ENCODE data around the gene TTLL11. TPM values are rescaled to one million over a fixed set of nuclear protein-coding genes. Genes with fewer than 3 reads are reported as not detected.

Gene TTLL11
- total RNA-seq, 2 experiments from 2014 or later, result 0.56 to 1.4 TPM

GRCh38 chr9:121827251-121827967 is 265.7 kb downstream of the TTLL11 start:
- DNase-seq (no peak), ATAC-seq (no peak)
- TF ChIP-seq, protein P1, sequence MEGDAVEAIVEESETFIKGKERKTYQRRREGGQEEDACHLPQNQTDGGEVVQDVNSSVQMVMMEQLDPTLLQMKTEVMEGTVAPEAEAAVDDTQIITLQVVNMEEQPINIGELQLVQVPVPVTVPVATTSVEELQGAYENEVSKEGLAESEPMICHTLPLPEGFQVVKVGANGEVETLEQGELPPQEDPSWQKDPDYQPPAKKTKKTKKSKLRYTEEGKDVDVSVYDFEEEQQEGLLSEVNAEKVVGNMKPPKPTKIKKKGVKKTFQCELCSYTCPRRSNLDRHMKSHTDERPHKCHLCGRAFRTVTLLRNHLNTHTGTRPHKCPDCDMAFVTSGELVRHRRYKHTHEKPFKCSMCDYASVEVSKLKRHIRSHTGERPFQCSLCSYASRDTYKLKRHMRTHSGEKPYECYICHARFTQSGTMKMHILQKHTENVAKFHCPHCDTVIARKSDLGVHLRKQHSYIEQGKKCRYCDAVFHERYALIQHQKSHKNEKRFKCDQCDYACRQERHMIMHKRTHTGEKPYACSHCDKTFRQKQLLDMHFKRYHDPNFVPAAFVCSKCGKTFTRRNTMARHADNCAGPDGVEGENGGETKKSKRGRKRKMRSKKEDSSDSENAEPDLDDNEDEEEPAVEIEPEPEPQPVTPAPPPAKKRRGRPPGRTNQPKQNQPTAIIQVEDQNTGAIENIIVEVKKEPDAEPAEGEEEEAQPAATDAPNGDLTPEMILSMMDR (IDR thresholded peaks at IDR 0.05), result no peak
- no peaks in the 10 kb centered on the region for H3K9me3 Mint-ChIP-seq
- H3K4me1 Mint-ChIP-seq (ENCODE audit: low read depth), result no peaks in the 10 kb centered on the region
- H3K27me3 Mint-ChIP-seq, result no peaks in the 10 kb centered on the region
- H3K27ac Mint-ChIP-seq, result no peak overlapping the region
- intact Hi-C loops (cut with micrococcal nuclease), result no loop called here
- ChIA-PET POLR2A (no interaction called here), CTCF (no interaction called here)
- H3K36me3 Mint-ChIP-seq (ENCODE audit: low read depth), result no peaks in the 10 kb centered on the region
- no peak overlapping the region for H3K4me3 Mint-ChIP-seq

- intact Hi-C loops (cut with micrococcal nuclease), result no loop called here
These were observed 266.4 kb downstream of the TTLL11 start for GRCh38 chr9:121826711-121827110.

GRCh38 chr9:121825031-121825691 is 267.9 kb downstream of the TTLL11 start:
- ChIA-PET POLR2A (no interaction called here), CTCF (no interaction called here)
- Mint-ChIP-seq H3K27me3 (no peaks in the 10 kb centered on the region), H3K4me3 (no peak overlapping the region), H3K4me1 (ENCODE audit: low read depth) (peaks cover 5% of the 10 kb centered on the region), H3K36me3 (ENCODE audit: low read depth) (no peaks in the 10 kb centered on the region), H3K9me3 (no peaks in the 10 kb centered on the region), H3K27ac (no peak overlapping the region)
- TF ChIP-seq, protein P1 (IDR thresholded peaks at IDR 0.05), result no peak
- DNase-seq, result no peak
- intact Hi-C loops (cut with micrococcal nuclease), result no loop called here
- no peak for ATAC-seq

More at GRCh38 chr9:121826711-121827110, 266.4 kb downstream of the TTLL11 start:
- ChIA-PET CTCF (no interaction called here), POLR2A (no interaction called here)
- TF ChIP-seq, protein P1 (IDR thresholded peaks at IDR 0.05), result no peak
- H3K27ac Mint-ChIP-seq, result no peak overlapping the region
- no peak for ATAC-seq
- H3K36me3 Mint-ChIP-seq (ENCODE audit: low read depth), result no peaks in the 10 kb centered on the region
- H3K9me3 Mint-ChIP-seq, result no peaks in the 10 kb centered on the region
- DNase-seq, result no peak
- no peak overlapping the region for H3K4me3 Mint-ChIP-seq
- peaks cover 5% of the 10 kb centered on the region for H3K4me1 Mint-ChIP-seq (ENCODE audit: low read depth)
- no peaks in the 10 kb centered on the region for H3K27me3 Mint-ChIP-seq

DNA sequence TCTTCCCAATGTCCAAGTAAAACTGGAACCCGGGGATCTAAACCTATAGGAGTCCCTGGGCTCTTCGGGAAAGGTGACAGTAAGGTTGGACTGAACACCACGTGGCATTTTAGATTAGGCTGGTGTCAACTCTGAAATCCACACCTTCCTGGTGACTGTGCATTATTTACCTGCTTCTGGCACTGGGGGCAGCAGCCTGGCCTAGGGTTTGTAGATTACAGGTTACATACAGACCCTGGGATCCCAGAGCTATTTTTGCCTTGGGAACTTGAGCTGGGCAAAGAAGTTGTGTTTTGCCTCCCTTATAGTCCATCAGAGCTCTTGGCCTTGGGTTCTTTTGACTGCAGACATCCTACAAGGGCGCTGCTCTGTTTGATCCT is 268.5 kb downstream of the TTLL11 start:
- Mint-ChIP-seq H3K4me1 (ENCODE audit: low read depth) (peaks cover 5% of the 10 kb centered on the region), H3K9me3 (no peaks in the 10 kb centered on the region), H3K27me3 (no peaks in the 10 kb centered on the region), H3K36me3 (ENCODE audit: low read depth) (no peaks in the 10 kb centered on the region), H3K27ac (no peak overlapping the region), H3K4me3 (no peak overlapping the region)
- ChIA-PET CTCF (no interaction called here), POLR2A (no interaction called here)
- TF ChIP-seq, protein P1 (IDR thresholded peaks at IDR 0.05), result no peak
- intact Hi-C loops (cut with micrococcal nuclease), result no loop called here
- DNase-seq, result no peak
- ATAC-seq, result no peak

DNA sequence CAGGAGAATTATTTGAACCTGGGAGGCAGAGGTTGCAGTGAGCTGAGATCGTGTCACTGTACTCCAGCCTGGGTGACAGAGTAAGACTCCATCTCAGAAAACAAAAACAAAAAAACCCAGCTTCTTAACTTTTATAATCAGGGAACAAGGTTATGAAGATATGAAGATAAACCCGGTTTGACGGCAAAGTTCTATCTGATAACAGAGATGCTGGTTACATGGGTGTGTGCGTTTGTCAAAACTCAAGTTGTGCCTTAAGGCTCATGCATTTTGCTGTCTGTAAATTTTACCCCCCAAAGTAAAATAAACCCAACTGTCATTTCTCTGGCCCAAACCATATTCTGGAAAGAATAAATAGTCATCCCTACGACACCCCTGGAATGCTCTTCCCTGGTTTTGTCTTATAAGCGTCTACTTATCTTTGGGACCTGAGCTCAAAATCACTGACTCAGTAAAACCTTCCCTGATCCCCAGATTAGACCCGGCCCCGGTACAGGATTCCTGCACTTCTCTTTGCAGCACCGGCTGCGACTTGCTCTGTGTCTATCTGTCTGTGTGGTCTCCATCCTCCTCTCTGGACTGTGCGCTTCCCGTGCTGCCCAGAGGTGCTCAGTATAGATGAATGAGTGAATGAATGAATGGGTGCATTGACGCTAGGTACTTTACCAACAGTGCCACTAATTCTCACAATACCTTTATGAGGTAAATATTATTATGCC is 269.5 kb downstream of the TTLL11 start:
- ChIA-PET POLR2A (no interaction called here), CTCF (no interaction called here)
- intact Hi-C loops (cut with micrococcal nuclease), result no loop called here
- H3K4me1 Mint-ChIP-seq (ENCODE audit: low read depth), result peaks cover 5% of the 10 kb centered on the region
- no peak for ATAC-seq
- H3K27ac Mint-ChIP-seq, result no peak overlapping the region
- H3K27me3 Mint-ChIP-seq, result no peaks in the 10 kb centered on the region
- no peak overlapping the region for H3K4me3 Mint-ChIP-seq
- TF ChIP-seq, protein P1 (IDR thresholded peaks at IDR 0.05), result no peak
- no peaks in the 10 kb centered on the region for H3K9me3 Mint-ChIP-seq
- H3K36me3 Mint-ChIP-seq (ENCODE audit: low read depth), result no peaks in the 10 kb centered on the region
- no peak for DNase-seq

Measured in activated CD8-positive, alpha-beta T cell treated with anti-CD3 and anti-CD28 coated beads for 36 hours (primary cell).